CD4-positive, alpha-beta T cell treated with Interleukin-4 for 4 hours (primary cell): ENCODE results near the gene RNU5B-1.

Source experiments
- DNase-seq: peaks from one replicate; pipeline ENCODE4 v3.0.0-alpha.2; 2020

RNU5B-1 gene

GRCh38 chr15:65289261-65289854 lies 15.1 kb upstream of the RNU5B-1 start:
- no peak for DNase-seq

- no peak for DNase-seq
Observed at GRCh38 chr15:65290228-65290627, 14.2 kb upstream of the RNU5B-1 start.

GRCh38 chr15:65292938-65293518 lies 11.4 kb upstream of the RNU5B-1 start:
- DNase-seq, result no peak

DNA sequence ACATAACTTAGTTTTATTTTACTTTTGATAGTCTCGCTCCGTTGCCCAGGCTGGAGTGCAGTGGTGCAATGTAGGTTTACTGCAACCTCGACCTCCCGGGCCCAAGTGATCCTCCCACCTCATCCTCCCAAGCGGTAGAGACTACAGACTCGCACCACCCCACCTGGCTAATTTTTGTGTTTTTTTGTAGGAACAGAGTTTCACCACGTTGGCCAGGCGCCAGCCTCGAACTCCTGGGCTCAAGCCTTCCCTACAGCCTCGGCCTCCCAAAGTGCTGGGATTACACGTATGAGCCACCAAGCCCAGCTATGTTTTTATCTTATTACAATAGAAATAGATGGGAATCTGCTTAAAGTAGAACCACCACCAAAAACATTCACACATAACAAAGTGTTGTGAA lies 5.7 kb upstream of the RNU5B-1 start:
- DNase-seq, result no peak

- no peak for DNase-seq
Observed at GRCh38 chr15:65300924-65301441, 3.5 kb upstream of the RNU5B-1 start.

DNA sequence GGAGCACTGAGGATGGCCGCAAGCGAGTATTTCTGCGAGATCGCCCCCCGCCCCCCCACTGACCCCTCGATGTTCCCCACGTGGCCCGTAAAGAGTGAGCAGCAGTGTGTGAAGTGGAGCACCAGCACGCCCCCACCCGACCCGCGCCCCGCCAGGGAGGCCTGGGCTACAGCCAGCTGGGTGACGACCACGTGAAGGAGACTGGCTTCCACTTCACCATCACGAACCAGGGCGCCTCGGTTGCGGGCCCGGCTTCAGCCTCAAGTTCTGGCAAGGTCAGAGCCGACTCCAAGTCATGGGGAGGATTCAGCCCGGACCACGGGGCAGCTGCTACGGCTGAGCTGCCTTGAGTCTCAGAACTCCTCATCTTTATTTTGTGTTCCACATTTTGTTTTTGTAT lies 2.4 kb upstream of the RNU5B-1 start:
- no peak for DNase-seq

DNA sequence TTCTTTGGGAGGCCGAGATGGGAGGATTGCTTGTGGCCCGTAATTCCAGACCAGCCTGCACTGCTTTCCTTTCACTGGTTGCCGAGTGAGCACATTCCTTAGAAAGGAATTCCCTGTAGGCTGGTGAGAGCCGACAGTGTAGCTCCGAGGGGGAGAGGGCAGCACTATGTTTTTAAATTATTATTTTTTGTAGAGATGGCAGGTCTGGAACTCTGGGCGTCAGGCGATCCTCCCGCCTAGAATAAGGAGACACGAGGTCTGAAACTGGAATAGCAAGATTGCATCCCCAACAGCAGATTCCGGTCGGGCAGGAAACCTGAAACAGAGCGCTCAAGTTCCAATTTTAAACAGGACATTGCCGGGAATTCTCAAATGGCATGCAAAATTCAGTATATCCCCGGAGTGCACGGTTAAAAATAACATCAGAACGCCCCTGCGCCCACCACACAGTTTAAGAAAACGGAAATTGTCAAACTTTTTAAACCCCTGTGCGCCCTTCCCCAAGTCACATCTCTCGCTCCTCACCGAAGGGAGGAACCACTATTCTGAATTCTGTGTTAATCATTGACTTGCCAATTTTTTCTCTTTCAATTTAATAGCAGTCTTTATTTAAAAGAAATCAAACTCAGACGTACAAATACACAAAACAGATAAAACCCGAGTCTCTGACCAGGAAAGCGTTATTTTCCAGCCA lies 643 bp upstream of the RNU5B-1 start:
- no peak for DNase-seq

DNA sequence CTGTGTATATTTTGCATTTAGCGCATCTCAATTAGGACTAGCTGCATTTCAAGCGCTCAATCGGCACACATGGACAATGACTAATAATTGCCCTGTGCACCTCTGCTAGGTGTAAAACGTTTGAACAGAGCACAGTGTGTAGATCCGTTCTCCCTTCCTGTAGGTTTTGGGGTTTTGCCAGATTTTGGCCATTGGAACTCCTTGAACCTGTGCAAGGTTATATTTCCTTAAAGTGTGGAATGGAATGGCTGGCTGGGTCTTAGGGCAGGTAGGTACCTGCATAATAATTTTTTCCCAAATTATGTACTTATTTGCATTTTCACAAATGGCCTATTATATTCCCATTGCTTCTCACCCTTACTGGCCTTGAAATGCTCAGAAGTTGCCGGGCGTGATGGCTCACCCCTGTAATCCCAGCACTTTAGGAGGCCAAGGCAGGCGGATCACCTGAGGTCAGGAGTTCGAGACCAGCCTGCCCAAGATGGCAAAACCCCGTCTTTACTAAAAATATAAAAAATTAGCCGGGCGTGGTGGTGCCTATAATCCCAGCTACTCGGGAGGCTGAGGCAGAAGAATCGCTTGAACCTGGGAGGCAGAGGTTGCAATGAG lies 777 bp downstream of the RNU5B-1 start:
- DNase-seq, result no peak

DNA sequence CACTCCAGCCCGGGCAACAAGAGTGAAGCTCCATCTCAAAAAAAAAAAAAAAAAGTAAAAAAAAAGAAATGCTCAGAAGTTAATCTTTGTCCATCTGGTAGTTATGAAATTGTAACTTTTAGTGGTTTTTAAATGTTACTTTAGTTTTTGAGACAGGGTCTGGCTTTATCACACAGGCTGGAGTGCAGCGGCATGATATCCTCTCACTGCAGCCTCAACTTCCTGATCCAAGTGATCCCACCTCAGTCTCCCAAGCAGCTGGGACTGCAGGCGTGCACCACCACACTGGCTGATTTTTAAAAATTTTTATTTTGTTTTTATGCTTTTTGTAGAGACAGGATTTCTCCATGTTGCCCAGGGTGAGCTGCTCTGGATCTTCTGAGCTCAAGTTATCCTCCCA lies 1.3 kb downstream of the RNU5B-1 start:
- no peak for DNase-seq

- no peak for DNase-seq
Observed at GRCh38 chr15:65306551-65306950, 2.1 kb downstream of the RNU5B-1 start.

- DNase-seq, result no peak
Observed at GRCh38 chr15:65307978-65308377, 3.5 kb downstream of the RNU5B-1 start.

GRCh38 chr15:65309882-65310418 lies 5.5 kb downstream of the RNU5B-1 start:
- no peak for DNase-seq

- DNase-seq, result no peak
Observed at GRCh38 chr15:65310431-65311137, 6.1 kb downstream of the RNU5B-1 start.

- no peak for DNase-seq
Observed at GRCh38 chr15:65311760-65312159, 7.3 kb downstream of the RNU5B-1 start.

GRCh38 chr15:65312400-65312916 lies 8.0 kb downstream of the RNU5B-1 start:
- no peak for DNase-seq

DNA sequence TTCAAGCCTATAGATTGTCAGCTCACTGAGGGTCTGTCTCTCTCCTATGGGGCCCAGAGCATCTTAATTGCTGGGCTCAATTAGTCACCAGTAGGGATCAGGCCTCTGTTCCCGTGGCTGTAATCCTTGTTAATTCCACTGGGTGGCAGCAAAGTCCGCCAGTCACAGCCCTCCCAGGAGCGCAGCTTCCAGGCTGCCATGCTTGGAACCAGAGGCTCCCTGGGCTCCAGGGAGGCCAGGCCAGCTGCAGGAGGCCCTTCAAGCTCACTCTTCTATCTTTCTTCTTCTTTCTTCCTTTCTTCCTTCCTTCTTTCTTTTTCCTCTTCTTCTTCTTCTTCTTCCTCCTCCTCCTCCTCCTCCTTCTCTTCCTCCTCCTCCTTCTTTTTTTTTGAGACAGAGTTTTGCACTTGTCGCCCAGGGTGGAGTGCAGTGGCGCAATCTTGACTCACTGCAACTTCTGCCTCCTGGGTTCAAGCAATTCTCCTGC lies 14.4 kb downstream of the RNU5B-1 start:
- DNase-seq, result peak; percentile 82

DNA sequence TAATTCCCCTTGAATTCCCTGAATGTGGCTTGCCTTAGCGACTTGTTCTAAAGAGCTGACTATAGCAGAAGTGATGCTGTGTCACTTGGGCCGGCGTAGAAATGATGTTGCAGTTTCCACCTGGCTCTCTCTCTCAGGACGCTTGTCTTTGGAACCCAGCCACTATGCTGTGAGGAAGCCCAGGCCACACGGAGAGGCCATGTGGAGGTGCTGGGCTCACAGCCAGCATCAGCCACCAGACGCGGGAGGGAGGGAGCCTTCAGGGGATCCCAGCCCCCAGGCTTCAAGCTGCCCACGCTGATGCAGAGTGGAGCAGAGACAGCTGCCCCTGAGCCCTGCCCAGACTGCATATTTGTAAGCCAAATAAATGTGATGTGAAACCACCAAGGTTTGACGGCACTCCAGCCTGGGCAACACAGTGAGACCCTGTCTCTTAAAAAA lies 18.6 kb downstream of the RNU5B-1 start:
- no peak for DNase-seq

DNA sequence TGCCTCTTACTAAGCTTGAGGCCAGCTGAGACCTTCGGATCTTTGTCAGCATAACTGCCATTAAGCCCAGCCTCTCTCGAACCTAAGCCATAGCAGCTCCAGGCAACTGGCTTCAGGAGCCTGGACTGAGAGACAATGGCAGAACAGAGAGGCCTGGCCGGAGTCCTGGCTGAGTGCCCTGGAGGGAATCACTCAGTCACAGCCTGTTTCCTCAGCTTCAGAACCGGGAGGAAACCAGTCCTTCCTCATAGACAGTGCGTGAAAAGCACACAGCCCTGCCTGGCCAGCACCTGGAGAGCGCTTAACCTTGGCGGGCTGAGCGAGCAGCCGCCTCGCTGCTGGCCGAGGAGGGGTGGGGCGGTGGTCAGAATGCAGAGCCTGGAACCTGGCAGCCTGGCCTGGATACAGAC lies 21.6 kb downstream of the RNU5B-1 start:
- DNase-seq, result no peak

GRCh38 chr15:65326818-65327217 lies 22.3 kb downstream of the RNU5B-1 start:
- DNase-seq, result no peak

DNA sequence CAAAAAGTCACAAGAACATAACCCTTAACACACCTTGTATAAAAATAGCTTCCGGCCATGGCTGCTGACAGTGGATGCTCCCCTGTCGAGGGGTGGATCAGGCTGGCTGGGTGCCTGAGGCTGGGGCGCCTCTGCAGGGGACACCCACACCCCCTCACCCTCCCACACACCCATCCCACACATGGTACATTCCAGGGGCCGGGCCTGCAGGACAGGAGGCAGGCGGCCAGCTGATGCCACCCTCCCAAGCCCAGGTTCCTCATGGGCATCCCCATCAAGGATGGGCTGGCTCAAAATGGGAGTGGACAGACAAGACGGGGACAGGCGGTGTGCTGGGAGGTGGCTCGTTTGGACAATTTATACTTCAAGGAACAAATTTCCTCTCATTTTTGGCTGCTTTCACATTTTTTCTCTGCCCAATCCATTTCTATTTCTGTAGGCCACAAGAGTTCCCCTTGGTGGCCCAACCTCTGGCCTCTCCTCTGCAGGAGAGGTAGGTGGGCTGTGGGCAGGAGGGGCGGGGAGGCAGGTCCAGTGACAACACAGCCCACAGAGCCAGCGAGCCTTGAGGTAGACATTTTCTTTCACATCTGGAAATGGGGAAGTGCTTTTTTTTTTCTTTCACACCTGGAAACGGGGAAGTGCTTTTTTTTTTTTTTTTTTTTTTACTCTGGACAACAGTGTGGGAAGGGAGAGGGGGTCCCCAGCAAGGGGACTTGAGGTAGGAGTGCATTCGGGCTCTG lies 23.3 kb downstream of the RNU5B-1 start:
- DNase-seq, result no peak

DNA sequence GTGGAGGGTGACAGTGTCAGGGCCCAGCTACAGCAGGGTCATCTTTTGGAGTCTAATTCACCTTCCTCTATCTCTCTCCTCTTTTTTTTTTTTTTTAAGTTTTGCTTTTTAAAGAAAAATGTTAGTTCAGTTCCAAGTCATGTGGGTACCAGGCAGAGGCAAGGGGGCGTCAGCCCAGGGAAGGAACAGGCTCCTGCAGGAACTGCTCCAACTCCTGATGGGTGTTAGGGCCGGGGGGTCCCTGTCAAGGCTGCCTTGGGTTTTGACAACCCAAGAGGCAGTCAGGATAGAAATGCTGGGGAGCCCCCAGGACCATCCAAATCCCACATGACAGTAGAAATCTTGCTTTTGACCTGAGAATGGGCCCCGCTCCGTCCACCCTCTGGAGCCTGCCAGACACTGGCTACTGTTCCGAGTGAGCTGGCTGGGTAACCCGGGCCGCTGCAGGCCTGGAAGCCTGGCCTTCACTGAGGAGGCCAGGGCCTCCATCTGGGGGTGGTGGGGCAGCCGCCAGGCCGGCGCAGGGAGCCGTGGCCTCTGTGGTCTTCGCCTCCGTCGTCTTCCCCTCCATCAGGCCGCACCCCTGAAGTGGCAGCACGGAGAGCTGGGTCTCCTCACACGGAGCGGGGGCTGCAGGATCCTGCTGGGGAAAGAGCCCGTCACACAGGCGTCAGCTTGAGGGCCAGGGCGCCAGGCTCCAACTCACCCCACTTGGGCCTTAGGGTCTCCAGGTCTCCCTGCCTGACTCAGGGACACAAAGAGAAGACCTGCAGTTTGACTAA lies 24.2 kb downstream of the RNU5B-1 start:
- DNase-seq, result no peak
